Muscle of leg (tissue), 11 donors: ENCODE data around the gene SHB. TPM values are rescaled to one million over a fixed set of nuclear protein-coding genes. Genes with fewer than 3 reads are reported as not detected.

ENCODE experiments used
- DNase-seq: peaks from one replicate; pipeline ENCODE4 v3.0.0; 2013
- H3K27ac ChIP-seq: one replicate; pipeline ENCODE4 v1.5.1; 2013; ENCODE audit warnings: mild to moderate bottlenecking, low read length, control low read depth
- H3K27me3 ChIP-seq: one replicate; pipeline ENCODE4 v1.6.1; 2013; ENCODE audit warnings: low read length; ENCODE audit not compliant: control insufficient read depth, insufficient read depth
- H3K36me3 ChIP-seq: one replicate; pipeline ENCODE4 v1.6.1; 2013; ENCODE audit warnings: low read length; ENCODE audit not compliant: control insufficient read depth, insufficient read depth
- H3K4me1 ChIP-seq: one replicate; pipeline ENCODE4 v1.6.1; 2013; ENCODE audit warnings: low read length; ENCODE audit not compliant: control insufficient read depth, insufficient read depth
- H3K4me3 ChIP-seq: one replicate; pipeline ENCODE4 v1.5.1; 2013; ENCODE audit warnings: low read length, control low read depth
- H3K9me3 ChIP-seq: replicated peaks from 2 replicates; pipeline ENCODE4 v1.6.1; 2013; ENCODE audit warnings: low read depth, low read length; ENCODE audit not compliant: control insufficient read depth
- WGBS: methylation state at CpG from one replicate; pipeline ENCODE4 v1.1.5; 2013; ENCODE audit warnings: missing lambda C conversion rate; ENCODE audit not compliant: insufficient coverage; 5-methylcytosine and 5-hydroxymethylcytosine counted together
- polyA plus RNA-seq, 8 donors: library from polyadenylated mRNA; unstranded; fragments of 120-200 nt; gene quantifications; one replicate each; pipeline versions ENCODE4 v1.2.1 to v1.2.3, GENCODE V29; 2013; ENCODE audit warnings: inconsistent platforms in 1 of 8, low replicate concordance in 1 of 8; ENCODE audit not compliant: insufficient read length in 8 of 8, insufficient read depth in 1 of 8
- total RNA-seq: library from RNA; stranded (reverse); fragments of 120-200 nt; gene quantifications from one replicate; pipeline ENCODE4 v1.2.4, GENCODE V29; 2013

SHB gene
- total and polyA plus RNA-seq, 9 donors, result 5.0 to 9.1 (median 6.2) TPM

- Histone ChIP-seq H3K4me1 (peaks cover 19% of the 10 kb centered on the region), H3K27me3 (no peaks in the 10 kb centered on the region), H3K4me3 (no peak overlapping the region), H3K36me3 (peaks cover 19% of the 10 kb centered on the region), H3K27ac (no peak overlapping the region), H3K9me3 (no peaks in the 10 kb centered on the region)
- no peak for DNase-seq
- whole genome bisulfite sequencing, result no CpG with 5 or more reads among the region's 6 CpGs
Observed at GRCh38 chr9:37919956-37920335, 149.1 kb downstream of the SHB start.

GRCh38 chr9:37919246-37919955 lies 149.6 kb downstream of the SHB start:
- Histone ChIP-seq H3K27me3 (no peaks in the 10 kb centered on the region), H3K4me1 (peaks cover 21% of the 10 kb centered on the region), H3K9me3 (no peaks in the 10 kb centered on the region), H3K27ac (no peak overlapping the region), H3K4me3 (no peak overlapping the region), H3K36me3 (peaks cover 19% of the 10 kb centered on the region)
- 68% methylated on average over 9 of the region's 16 CpGs for WGBS
- no peak for DNase-seq

- Histone ChIP-seq H3K27me3 (no peaks in the 10 kb centered on the region), H3K9me3 (no peaks in the 10 kb centered on the region), H3K36me3 (peaks cover 19% of the 10 kb centered on the region), H3K4me3 (no peak overlapping the region), H3K27ac (no peak overlapping the region), H3K4me1 (peaks cover 21% of the 10 kb centered on the region)
- WGBS, result 40% methylated on average over 3 of the region's 6 CpGs
- DNase-seq, result no peak
Observed at GRCh38 chr9:37918665-37919170, 150.3 kb downstream of the SHB start.

GRCh38 chr9:37917801-37918664 lies 151.0 kb downstream of the SHB start:
- H3K27ac ChIP-seq, result peak overlapping the region; percentile 67
- 83% methylated on average over 17 of the region's 21 CpGs for WGBS
- no peaks in the 10 kb centered on the region for H3K27me3 ChIP-seq
- DNase-seq, result no peak
- peaks cover 21% of the 10 kb centered on the region for H3K4me1 ChIP-seq
- no peaks in the 10 kb centered on the region for H3K9me3 ChIP-seq
- no peak overlapping the region for H3K4me3 ChIP-seq
- H3K36me3 ChIP-seq, result peaks cover 19% of the 10 kb centered on the region

- Histone ChIP-seq H3K27ac (peak overlapping the region; percentile 67), H3K4me1 (peaks cover 21% of the 10 kb centered on the region)
- WGBS, result 53% methylated on average over 5 of the region's 8 CpGs
Observed at GRCh38 chr9:37917313-37917731, 151.7 kb downstream of the SHB start.

GRCh38 chr9:37916471-37917312 lies 152.3 kb downstream of the SHB start:
- H3K9me3 ChIP-seq, result no peaks in the 10 kb centered on the region
- peaks cover 20% of the 10 kb centered on the region for H3K4me1 ChIP-seq
- peak overlapping the region; percentile 67 for H3K27ac ChIP-seq
- H3K4me3 ChIP-seq, result no peak overlapping the region
- H3K36me3 ChIP-seq, result peaks cover 19% of the 10 kb centered on the region
- no peaks in the 10 kb centered on the region for H3K27me3 ChIP-seq
- no peak for DNase-seq
- WGBS, result 85% methylated on average over 11 of the region's 18 CpGs

More at GRCh38 chr9:37917313-37917731, 151.7 kb downstream of the SHB start:
- Histone ChIP-seq H3K36me3 (peaks cover 19% of the 10 kb centered on the region), H3K9me3 (no peaks in the 10 kb centered on the region), H3K27me3 (no peaks in the 10 kb centered on the region), H3K4me3 (no peak overlapping the region)
- no peak for DNase-seq

- DNase-seq, result no peak
- peaks cover 18% of the 10 kb centered on the region for H3K4me1 ChIP-seq
- no peaks in the 10 kb centered on the region for H3K9me3 ChIP-seq
- H3K4me3 ChIP-seq, result no peak overlapping the region
- no peak overlapping the region for H3K27ac ChIP-seq
- no peaks in the 10 kb centered on the region for H3K27me3 ChIP-seq
- peaks cover 19% of the 10 kb centered on the region for H3K36me3 ChIP-seq
- WGBS, result 83% methylated on average over 14 of the region's 14 CpGs
Observed at GRCh38 chr9:37915911-37916470, 153.0 kb downstream of the SHB start.

- H3K27me3 ChIP-seq, result no peaks in the 10 kb centered on the region
- H3K27ac ChIP-seq, result no peak overlapping the region
- no peaks in the 10 kb centered on the region for H3K9me3 ChIP-seq
- 70% methylated on average over 10 of the region's 11 CpGs for WGBS
- DNase-seq, result no peak
- H3K4me1 ChIP-seq, result peaks cover 16% of the 10 kb centered on the region
- peaks cover 19% of the 10 kb centered on the region for H3K36me3 ChIP-seq
- no peak overlapping the region for H3K4me3 ChIP-seq
Observed at GRCh38 chr9:37914701-37915358, 154.2 kb downstream of the SHB start.

- H3K9me3 ChIP-seq, result no peaks in the 10 kb centered on the region
- H3K4me3 ChIP-seq, result no peak overlapping the region
- H3K27ac ChIP-seq, result no peak overlapping the region
- peaks cover 14% of the 10 kb centered on the region for H3K4me1 ChIP-seq
- no peak for DNase-seq
- WGBS, result 84% methylated on average over 6 of the region's 8 CpGs
- H3K36me3 ChIP-seq, result peaks cover 19% of the 10 kb centered on the region
- H3K27me3 ChIP-seq, result no peaks in the 10 kb centered on the region
Observed at GRCh38 chr9:37914154-37914551, 154.9 kb downstream of the SHB start.
